Endothelial cell of umbilical vein (primary cell): Measurements from ENCODE around the gene CNDP1. TPM values are rescaled to one million over a fixed set of nuclear protein-coding genes. Genes with fewer than 3 reads are reported as not detected.

Source experiments
- BruUV-seq: library from RNA; stranded (reverse); fragments of 400-500 nt; replicated peaks from 2 replicates; lab custom pipeline; 2021; lab: Mats Ljungman, UMichigan
- CTCF ChIA-PET: fragments of 300-600, 350-600 bp; sonication (Branson Sonifier 250); formaldehyde crosslinking; loops from one replicate; lab custom pipeline; 2021; ENCODE audit warnings: antibody characterized with exemption, inconsistent platforms; lab: Charles Lee
- POLR2A ChIA-PET: fragments of 300-600, 350-600 bp; sonication (Branson Sonifier 250); formaldehyde crosslinking; loops from one replicate; lab custom pipeline; 2021; ENCODE audit warnings: antibody characterized with exemption, inconsistent platforms; lab: Charles Lee
- DNase-seq: peaks from one replicate; pipeline ENCODE4 v3.0.0-alpha.2; 2011; ENCODE audit warnings: low read depth, low spot score
- FAIRE-seq: peaks from 2 replicates; lab custom pipeline; 2011; peaks lifted over from hg19 to GRCh38; lab: Jason Lieb, UNC
- H2AFZ ChIP-seq: 2 replicates; pipeline ENCODE4 v1.6.0; 2012; ENCODE audit warnings: low read depth, low read length, control low read depth, inconsistent platforms
- H3K27ac ChIP-seq: 2 replicates; pipeline ENCODE4 v1.5.1; 2011; ENCODE audit warnings: low read depth, mild to moderate bottlenecking, control low read depth, low read length, moderate library complexity; ENCODE audit not compliant: insufficient read depth
- H3K27me3 ChIP-seq, 2 experiments: 2 replicates each; pipeline versions ENCODE4 v1.6.0 to v1.6.1; 2011; ENCODE audit warnings: low read length in 2 of 2, mixed read lengths in 1 of 2; ENCODE audit not compliant: control insufficient read depth in 2 of 2, insufficient read depth in 2 of 2
- H3K36me3 ChIP-seq, 2 experiments: 2 replicates in 1 of 2; 3 replicates in 1 of 2; pipeline ENCODE4 v1.5.1; 2011; ENCODE audit warnings: low read length in 2 of 2, mild to moderate bottlenecking in 1 of 2, moderate library complexity in 1 of 2; ENCODE audit not compliant: control insufficient read depth in 2 of 2, insufficient read depth in 2 of 2; ENCODE audit errors: extremely low read depth in 1 of 2
- H3K4me1 ChIP-seq: 3 replicates; pipeline ENCODE4 v1.5.1; 2011; ENCODE audit warnings: mild to moderate bottlenecking, low read length; ENCODE audit not compliant: control insufficient read depth, insufficient read depth; ENCODE audit errors: extremely low read depth
- H3K4me2 ChIP-seq: 2 replicates; pipeline ENCODE4 v1.6.1; 2011; ENCODE audit warnings: low read length, control low read depth, mixed read lengths; ENCODE audit not compliant: insufficient read depth
- H3K4me3 ChIP-seq, 3 experiments: fragments of 200-600 bp in 1 of 3; sonication (generic), shearing (Covaris generic) in 1 of 3; replicated peaks in 1 of 3; 2 replicates each; pipeline ENCODE4 v1.5.1; 2011 to 2016; ENCODE audit warnings: control low read depth in 3 of 3, low read length in 3 of 3, mild to moderate bottlenecking in 2 of 3, inconsistent platforms in 1 of 3, low read depth in 1 of 3, moderate library complexity in 1 of 3; ENCODE audit not compliant: insufficient read depth in 1 of 3
- H3K79me2 ChIP-seq: 2 replicates; pipeline ENCODE4 v1.6.0; 2012; ENCODE audit warnings: low read length, inconsistent platforms; ENCODE audit not compliant: control insufficient read depth, insufficient read depth
- H3K9ac ChIP-seq: replicated peaks from 2 replicates; pipeline ENCODE3; 2011; ENCODE audit warnings: low read length, control low read depth; ENCODE audit not compliant: insufficient read depth; ENCODE audit errors: extremely low read depth
- H3K9me1 ChIP-seq: replicated peaks from 3 replicates; pipeline ENCODE4 v1.6.0; 2011; ENCODE audit warnings: mild to moderate bottlenecking, low read length; ENCODE audit not compliant: control insufficient read depth, insufficient read depth; ENCODE audit errors: extremely low read depth
- H3K9me3 ChIP-seq: replicated peaks from 2 replicates; pipeline ENCODE4 v1.5.1; 2012; ENCODE audit warnings: low read length, inconsistent platforms; ENCODE audit not compliant: control insufficient read depth, insufficient read depth
- H4K20me1 ChIP-seq: replicated peaks from 2 replicates; pipeline ENCODE3; 2011; ENCODE audit warnings: mild to moderate bottlenecking, low read length; ENCODE audit not compliant: control insufficient read depth, insufficient read depth; ENCODE audit errors: extremely low read depth
- EZH2 ChIP-seq: IDR thresholded peaks from 2 replicates; pipeline ENCODE4 v1.6.1; 2012; ENCODE audit warnings: borderline replicate concordance, low read depth, mild to moderate bottlenecking, moderate library complexity, low read length, inconsistent platforms; ENCODE audit not compliant: severe bottlenecking
- FOS ChIP-seq: IDR thresholded peaks from 2 replicates; pipeline ENCODE4 v1.6.1; 2011; ENCODE audit warnings: mild to moderate bottlenecking, low read length, moderate library complexity, borderline replicate concordance; ENCODE audit not compliant: insufficient read depth
- GATA2 ChIP-seq: IDR thresholded peaks from 2 replicates; pipeline ENCODE4 v1.7.0; 2011; ENCODE audit warnings: low read depth, mild to moderate bottlenecking, moderate library complexity, mixed read lengths, low read length; ENCODE audit not compliant: insufficient read length, insufficient read depth
- JUN ChIP-seq: IDR thresholded peaks from 2 replicates; pipeline ENCODE4 v1.6.1; 2011; ENCODE audit warnings: borderline replicate concordance, low read depth; ENCODE audit not compliant: insufficient read length, insufficient read depth
- MYC ChIP-seq: IDR thresholded peaks from one replicate; pipeline ENCODE4 v1.6.1; 2011; ENCODE audit warnings: mild to moderate bottlenecking, low read depth, low read length
- POLR2A ChIP-seq: IDR thresholded peaks from 2 replicates; pipeline ENCODE4 v1.6.1; 2012; ENCODE audit warnings: low read depth, mild to moderate bottlenecking, control low read depth, low read length
- POLR2AphosphoS5 ChIP-seq: IDR thresholded peaks from 2 replicates; pipeline ENCODE4 v1.6.1; 2012; ENCODE audit warnings: low read depth, mild to moderate bottlenecking, control low read depth, low read length, moderate library complexity; ENCODE audit not compliant: insufficient read depth
- dilution Hi-C: fragments of 300-500 bp; cut with MboI; formaldehyde crosslinking; loops from one replicate; pipeline ENCODE4 v1.15.0; 2019; ENCODE audit warnings: low sequenced_read_pairs; ENCODE audit not compliant: extremely low pct_ligation_motif_present
- intact Hi-C: fragments of 100-400 bp; cut with micrococcal nuclease; formaldehyde crosslinking; loops from one replicate; pipeline ENCODE4 v1.10.0; 2022
- polyA plus RNA-seq, 4 experiments: library from polyadenylated mRNA; depleted of rRNA in 3 of 4; stranded (reverse) in 3 of 4; unstranded in 1 of 4; fragments of >200 nt; gene quantifications; 2 replicates each; pipeline versions ENCODE4 v1.2.1 to v1.2.3, GENCODE V29; 2011 to 2012; ENCODE audit warnings: missing spikeins in 1 of 4
- total RNA-seq: library from RNA; stranded (reverse); gene quantifications from 2 replicates; pipeline ENCODE4 v1.2.3, GENCODE V29; 2021
- TF ChIP-seq, protein P1 (sequence below): IDR thresholded peaks from 2 replicates; pipeline ENCODE4 v1.6.1; 2011; ENCODE audit not compliant: insufficient read depth, insufficient read length
- TF ChIP-seq, protein P2 (sequence below), 2 donors: IDR thresholded peaks; 1 replicate in 1 of 2; 2 replicates in 1 of 2; pipeline ENCODE4 v1.5.1; 2011; ENCODE audit warnings: low read length in 2 of 2, mild to moderate bottlenecking in 2 of 2, moderate library complexity in 2 of 2, control low read depth in 1 of 2, inconsistent platforms in 1 of 2, low read depth in 1 of 2; ENCODE audit not compliant: insufficient read depth in 1 of 2; ENCODE audit errors: extremely low read depth in 1 of 2

The CNDP1 gene
- total and polyA plus RNA-seq, 2 donors (not counting 3 experiments of a cell fraction or from before 2014, with no cell fraction given), result not detected

DNA sequence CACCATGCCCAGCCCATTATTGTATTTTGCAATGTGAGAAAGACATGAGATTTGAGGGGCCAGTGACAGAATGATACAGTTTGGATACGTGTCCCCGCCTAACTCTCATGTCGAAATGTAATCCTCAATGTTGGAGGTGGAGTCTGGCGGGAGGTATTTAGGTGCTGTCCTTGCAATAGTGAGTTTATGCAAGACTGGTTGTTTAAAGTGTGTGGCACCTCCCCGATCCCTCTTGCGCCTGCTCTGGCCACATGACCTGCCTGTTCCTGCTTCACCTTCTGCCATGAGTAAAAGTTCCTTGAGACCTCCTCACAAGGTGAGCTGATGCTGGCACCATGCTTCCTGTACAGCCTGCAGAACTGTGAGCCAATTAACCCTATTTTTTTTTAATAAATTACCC, 16.6 kb downstream of the CNDP1 start:
- Histone ChIP-seq H3K79me2 (no peaks in the 10 kb centered on the region), H3K4me2 (no peak overlapping the region), H3K4me3 (no peak overlapping the region), H3K36me3 (no peaks in the 10 kb centered on the region), H3K9me1 (no peaks in the 10 kb centered on the region), H3K27ac (no peak overlapping the region), H2AFZ (no peak overlapping the region), H3K27me3 (peaks cover 0 to 4% of the 10 kb centered on the region in 2 experiments), H3K4me1 (peaks cover 3% of the 10 kb centered on the region), H4K20me1 (no peaks in the 10 kb centered on the region), H3K9me3 (no peaks in the 10 kb centered on the region), H3K9ac (no peak overlapping the region)
- FAIRE-seq (no peak), DNase-seq (no peak)
- dilution Hi-C loops, result no loop called here
- TF ChIP-seq JUN (no peak), MYC (no peak), POLR2AphosphoS5 (no peak), POLR2A (no peak), GATA2 (no peak), EZH2 (no peak), FOS (no peak)
- TF ChIP-seq, protein P1, sequence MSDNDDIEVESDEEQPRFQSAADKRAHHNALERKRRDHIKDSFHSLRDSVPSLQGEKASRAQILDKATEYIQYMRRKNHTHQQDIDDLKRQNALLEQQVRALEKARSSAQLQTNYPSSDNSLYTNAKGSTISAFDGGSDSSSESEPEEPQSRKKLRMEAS, result no peak
- TF ChIP-seq, protein P2, sequence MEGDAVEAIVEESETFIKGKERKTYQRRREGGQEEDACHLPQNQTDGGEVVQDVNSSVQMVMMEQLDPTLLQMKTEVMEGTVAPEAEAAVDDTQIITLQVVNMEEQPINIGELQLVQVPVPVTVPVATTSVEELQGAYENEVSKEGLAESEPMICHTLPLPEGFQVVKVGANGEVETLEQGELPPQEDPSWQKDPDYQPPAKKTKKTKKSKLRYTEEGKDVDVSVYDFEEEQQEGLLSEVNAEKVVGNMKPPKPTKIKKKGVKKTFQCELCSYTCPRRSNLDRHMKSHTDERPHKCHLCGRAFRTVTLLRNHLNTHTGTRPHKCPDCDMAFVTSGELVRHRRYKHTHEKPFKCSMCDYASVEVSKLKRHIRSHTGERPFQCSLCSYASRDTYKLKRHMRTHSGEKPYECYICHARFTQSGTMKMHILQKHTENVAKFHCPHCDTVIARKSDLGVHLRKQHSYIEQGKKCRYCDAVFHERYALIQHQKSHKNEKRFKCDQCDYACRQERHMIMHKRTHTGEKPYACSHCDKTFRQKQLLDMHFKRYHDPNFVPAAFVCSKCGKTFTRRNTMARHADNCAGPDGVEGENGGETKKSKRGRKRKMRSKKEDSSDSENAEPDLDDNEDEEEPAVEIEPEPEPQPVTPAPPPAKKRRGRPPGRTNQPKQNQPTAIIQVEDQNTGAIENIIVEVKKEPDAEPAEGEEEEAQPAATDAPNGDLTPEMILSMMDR (IDR thresholded peaks at IDR 0.05; ENCODE audit: extremely low read depth in 1 of 2, insufficient read depth in 1 of 2, low read depth in 1 of 2, low read length in 2 of 2), result no peak
- no TSS peak for BruUV-seq
- CTCF ChIA-PET, result interaction anchor here (1.4 to 1.6 kb wide), 5 partner anchors 197 to 1798 kb away, joined by 3 to 106 read pairs (median 9); no protein-coding TSS in a partner anchor
- POLR2A ChIA-PET, result no interaction called here
- intact Hi-C loops, result no loop called here
